HepG2 (cell line): Measurements from ENCODE around the gene CEP135. TPM values are rescaled to one million over a fixed set of nuclear protein-coding genes. Genes with fewer than 3 reads are reported as not detected.

Source experiments
- ATAC-seq: fragments of 200-7000 bp; cut with Tn5 transposase; 3 replicates; pipeline ENCODE4 v1.9.1; 2020; ENCODE audit warnings: mild to moderate bottlenecking, moderate library complexity
- BruUV-seq: library from RNA; stranded (reverse); fragments of 400-500 nt; replicated peaks from 2 replicates; lab custom pipeline; 2021; lab: Mats Ljungman, UMichigan
- CTCF ChIA-PET: fragments of 300-600 bp; formaldehyde crosslinking; extraction: SDS; loops from one replicate; lab custom pipeline; 2021; ENCODE audit warnings: low total read pairs, inconsistent platforms, low intra/inter-chr PET ratio; lab: Yijun Ruan, JAX
- POLR2A ChIA-PET: fragments of 350-600 bp; sonication (Branson Sonifier 250); formaldehyde crosslinking; loops from one replicate; lab custom pipeline; 2020; ENCODE audit warnings: antibody characterized with exemption, inconsistent platforms; lab: Yijun Ruan, JAX
- DNase-seq: peaks from one replicate; pipeline ENCODE4 v3.0.0-alpha.2; 2015; ENCODE audit warnings: low spot score
- FAIRE-seq: peaks from 3 replicates; lab custom pipeline; 2011; peaks lifted over from hg19 to GRCh38; lab: Jason Lieb, UNC
- H2AFZ ChIP-seq: one replicate; pipeline ENCODE4 v1.6.1; 2011; ENCODE audit warnings: low read length, inconsistent platforms
- H3K27ac ChIP-seq: fragments of 300-600 bp; 3 replicates; pipeline ENCODE4 v1.8.0; 2011; ENCODE audit warnings: mixed run types, mild to moderate bottlenecking, mixed read lengths, low read length, inconsistent platforms; ENCODE audit not compliant: insufficient read depth; ENCODE audit errors: extremely low read length
- H3K27me3 ChIP-seq, 2 experiments: fragments of 200-600 bp in 1 of 2; 2 replicates in 1 of 2; 3 replicates in 1 of 2; pipeline versions ENCODE4 v1.6.0 to v1.8.0; 2011; ENCODE audit warnings: low read length in 2 of 2, mild to moderate bottlenecking in 2 of 2, moderate library complexity in 2 of 2, inconsistent platforms in 1 of 2; ENCODE audit not compliant: insufficient read depth in 2 of 2, control insufficient read depth in 1 of 2
- H3K36me3 ChIP-seq, 2 experiments: fragments of 200-600 bp in 1 of 2; replicated peaks in 1 of 2; 2 replicates in 1 of 2; 3 replicates in 1 of 2; pipeline versions ENCODE4 v1.5.1 to v1.8.0; 2011; ENCODE audit warnings: low read length in 2 of 2, inconsistent platforms in 1 of 2; ENCODE audit not compliant: insufficient read depth in 2 of 2, control insufficient read depth in 1 of 2
- H3K4me1 ChIP-seq: 2 replicates; pipeline ENCODE4 v1.5.1; 2012; ENCODE audit warnings: low read length, inconsistent platforms; ENCODE audit not compliant: insufficient read depth
- H3K4me2 ChIP-seq: 2 replicates; pipeline ENCODE4 v1.6.0; 2011; ENCODE audit warnings: low read depth, low read length, inconsistent platforms
- H3K4me3 ChIP-seq, 3 experiments: fragments of 200-600 bp in 1 of 3; sonication (generic), shearing (Covaris generic) in 1 of 3; replicated peaks in 1 of 3; 2 replicates each; pipeline ENCODE4 v1.5.1; 2011 to 2016; ENCODE audit warnings: low read length in 3 of 3, inconsistent platforms in 2 of 3, low read depth in 2 of 3, mild to moderate bottlenecking in 2 of 3, control low read depth in 1 of 3, mixed read lengths in 1 of 3; ENCODE audit not compliant: insufficient read depth in 1 of 3
- H3K79me2 ChIP-seq: one replicate; pipeline ENCODE4 v1.6.1; 2011; ENCODE audit warnings: low read length, inconsistent platforms; ENCODE audit not compliant: insufficient read depth
- H3K9ac ChIP-seq: 2 replicates; pipeline ENCODE4 v1.6.0; 2011; ENCODE audit warnings: mild to moderate bottlenecking, low read depth, low read length, inconsistent platforms; ENCODE audit not compliant: insufficient read depth
- H3K9me3 ChIP-seq: 2 replicates; pipeline ENCODE4 v1.5.1; 2012; ENCODE audit warnings: mild to moderate bottlenecking, low read length
- H4K20me1 ChIP-seq: 2 replicates; pipeline ENCODE4 v1.6.0; 2011; ENCODE audit warnings: inconsistent platforms, mild to moderate bottlenecking, low read length, moderate library complexity; ENCODE audit not compliant: insufficient read depth
- EHMT2 ChIP-seq: fragments of 200-600 bp; sonication (generic); IDR thresholded peaks from 2 replicates; pipeline ENCODE4 v1.7.0; 2017; ENCODE audit warnings: antibody characterized with exemption, low read depth, low read length, borderline replicate concordance
- FOXA1 ChIP-seq, 2 experiments: fragments of 450-650 bp in 1 of 2; sonication (generic) in 1 of 2; formaldehyde crosslinking in 1 of 2; IDR thresholded peaks; 2 replicates each; pipeline versions ENCODE4 v1.4.0 to v1.6.1; 2016 to 2020; ENCODE audit warnings: missing genetic modification reagents in 1 of 2
- GPN1 ChIP-seq: sonication (generic); formaldehyde crosslinking; IDR thresholded peaks from 2 replicates; pipeline ENCODE4 v1.5.1; 2020; ENCODE audit warnings: missing genetic modification reagents, borderline replicate concordance
- KDM6A ChIP-seq: IDR thresholded peaks from 2 replicates; pipeline ENCODE4 v1.6.1; 2016; ENCODE audit warnings: low read depth
- NAIF1 ChIP-seq: sonication (generic); formaldehyde crosslinking; IDR thresholded peaks from 2 replicates; pipeline ENCODE4 v1.5.0; 2020; ENCODE audit warnings: mild to moderate bottlenecking, missing genetic modification reagents, borderline replicate concordance
- NFATC3 ChIP-seq: sonication (generic); formaldehyde crosslinking; IDR thresholded peaks from 2 replicates; pipeline ENCODE4 v1.5.1; 2020; ENCODE audit warnings: mild to moderate bottlenecking, missing genetic modification reagents
- NONO ChIP-seq, 2 experiments: fragments of 450-650 bp in 1 of 2; sonication (generic) in 1 of 2; formaldehyde crosslinking in 1 of 2; IDR thresholded peaks in 1 of 2; conservative IDR thresholded peaks in 1 of 2; 2 replicates each; pipeline versions ENCODE4 v1.6.1 to v1.8.0; 2017 to 2022; ENCODE audit warnings: mild to moderate bottlenecking in 1 of 2, missing genetic modification reagents in 1 of 2, moderate library complexity in 1 of 2
- SOX5 ChIP-seq: IDR thresholded peaks from 2 replicates; pipeline ENCODE4 v1.6.1; 2016; ENCODE audit warnings: borderline replicate concordance
- TMF1 ChIP-seq: sonication (generic); formaldehyde crosslinking; IDR thresholded peaks from 2 replicates; pipeline ENCODE4 v1.8.1; 2022; ENCODE audit warnings: low read depth, missing genetic modification reagents
- XBP1 ChIP-seq: sonication (generic); formaldehyde crosslinking; IDR thresholded peaks from 2 replicates; pipeline ENCODE4 v1.5.0; 2020; ENCODE audit warnings: missing genetic modification reagents
- ZNF3 ChIP-seq: IDR thresholded peaks from 2 replicates; pipeline ENCODE4 v1.7.0; 2017; ENCODE audit warnings: inconsistent platforms
- ZNF775 ChIP-seq: sonication (generic); formaldehyde crosslinking; IDR thresholded peaks from 2 replicates; pipeline ENCODE4 v1.4.0; 2020; ENCODE audit warnings: missing genetic modification reagents, mild to moderate bottlenecking, moderate library complexity, borderline replicate concordance
- ZNF879 ChIP-seq: sonication (generic); formaldehyde crosslinking; IDR thresholded peaks from 2 replicates; pipeline ENCODE4 v1.8.1; 2023; ENCODE audit warnings: missing genetic modification reagents
- WGBS: methylation state at CpG from one replicate; pipeline ENCODE4 v1.1.6; 2017; ENCODE audit warnings: low lambda C conversion rate; 5-methylcytosine and 5-hydroxymethylcytosine counted together
- in situ Hi-C: cut with HindIII; loops from 2 replicates; pipeline ENCODE4 v1.10.0; 2017; ENCODE audit warnings: low pct_unique_long_range_greater_than_20kb; ENCODE audit not compliant: extremely low pct_ligation_motif_present
- intact Hi-C: fragments of 100-400 bp; cut with micrococcal nuclease; formaldehyde crosslinking; loops from one replicate; pipeline ENCODE4 v1.10.0; 2022; ENCODE audit not compliant: unreplicated experiment
- polyA plus RNA-seq, 8 experiments: library from polyadenylated mRNA; depleted of rRNA in 3 of 8; stranded (reverse) in 7 of 8; unstranded in 1 of 8; fragments of >200 nt; fragmentation: Illumina TruSeq in 4 of 8; extraction: Trizol in 4 of 8; gene quantifications; 2 replicates each; pipeline versions ENCODE4 v1.2.1 to v1.2.3, GENCODE V29; 2011 to 2016; ENCODE audit warnings: low read depth in 4 of 8, missing spikeins in 1 of 8, mixed read lengths in 1 of 8; ENCODE audit not compliant: insufficient read depth in 1 of 8
- total RNA-seq, 5 experiments: library from RNA; depleted of rRNA; stranded (reverse); fragments of >200 nt; fragmentation: Illumina TruSeq; extraction: Trizol; gene quantifications; 2 replicates each; pipeline ENCODE4 v1.2.3, GENCODE V29; 2016; ENCODE audit warnings: low read depth in 1 of 5
- TF ChIP-seq, protein P1 (sequence below): sonication (generic); formaldehyde crosslinking; IDR thresholded peaks from 2 replicates; pipeline ENCODE4 v1.9.0; 2021; ENCODE audit warnings: mild to moderate bottlenecking, missing genetic modification reagents
- TF ChIP-seq, protein P2 (sequence below): IDR thresholded peaks from 2 replicates; pipeline ENCODE4 v1.6.1; 2016; ENCODE audit warnings: missing compliant biosample characterization, missing genetic modification reagents, borderline replicate concordance

CEP135 gene
- total and polyA plus RNA-seq, 2 of the 13 experiments (the other 11 are each of a cell fraction or from before 2014, with no cell fraction given), result 1.7 to 8.8 TPM

DNA sequence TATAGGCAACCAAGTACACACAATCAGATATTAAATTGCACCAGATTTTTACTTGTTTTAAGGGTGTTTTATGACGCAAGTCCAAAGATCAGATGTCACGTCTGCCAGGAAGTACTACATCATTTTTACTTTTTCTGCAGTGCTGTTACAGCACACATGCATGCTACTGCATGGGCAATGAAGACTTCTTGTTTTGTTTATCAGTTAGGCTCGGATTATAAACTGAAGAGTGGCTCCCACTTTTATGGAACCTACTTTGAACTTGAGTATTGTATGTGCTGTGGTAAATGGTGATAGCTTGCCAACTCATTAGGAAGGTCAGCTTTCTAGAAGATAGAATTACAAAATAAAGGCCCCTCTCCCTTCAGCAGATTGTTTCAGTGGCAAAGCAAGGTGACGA is 131.6 kb downstream of the CEP135 start:
- WGBS, result 88% methylated on average over 4 of the region's 4 CpGs
- H3K27ac ChIP-seq, result no peak overlapping the region
- no peaks in the 10 kb centered on the region for H3K27me3 ChIP-seq
- H3K4me2 ChIP-seq, result no peak overlapping the region
- no peaks in the 10 kb centered on the region for H3K79me2 ChIP-seq
- no peak overlapping the region for H2AFZ ChIP-seq
- no peaks in the 10 kb centered on the region for H3K9me3 ChIP-seq
- in situ Hi-C loops, result no loop called here
- no TSS peak for BruUV-seq
- H3K36me3 ChIP-seq, result no peaks in the 10 kb centered on the region
- CTCF ChIA-PET, result no interaction called here
- H3K4me3 ChIP-seq, result no peak overlapping the region
- no peaks in the 10 kb centered on the region for H3K4me1 ChIP-seq
- H4K20me1 ChIP-seq, result no peaks in the 10 kb centered on the region
- ATAC-seq (no peak), DNase-seq (no peak), FAIRE-seq (no peak)
- no peak overlapping the region for H3K9ac ChIP-seq
- intact Hi-C loops, result no loop called here
- POLR2A ChIA-PET, result no interaction called here
- TF ChIP-seq ZNF879 (CRISPR knock-in tag) (no peak), GPN1 (CRISPR knock-in tag) (no peak), KDM6A (no peak), FOXA1 (IDR thresholded peaks at IDR 0.05) (no peak), FOXA1 (CRISPR knock-in tag; IDR thresholded peaks at IDR 0.05) (no peak), NAIF1 (CRISPR knock-in tag) (no peak), TMF1 (CRISPR knock-in tag) (no peak), EHMT2 (no peak), ZNF775 (CRISPR knock-in tag) (no peak), NFATC3 (CRISPR knock-in tag) (no peak), NONO (IDR thresholded peaks at IDR 0.05) (no peak), NONO (CRISPR knock-in tag; conservative IDR thresholded peaks at IDR 0.05) (no peak), ZNF3 (CRISPR knock-in tag) (no peak), XBP1 (CRISPR knock-in tag) (no peak), SOX5 (CRISPR knock-in tag) (no peak)
- TF ChIP-seq, protein P1, sequence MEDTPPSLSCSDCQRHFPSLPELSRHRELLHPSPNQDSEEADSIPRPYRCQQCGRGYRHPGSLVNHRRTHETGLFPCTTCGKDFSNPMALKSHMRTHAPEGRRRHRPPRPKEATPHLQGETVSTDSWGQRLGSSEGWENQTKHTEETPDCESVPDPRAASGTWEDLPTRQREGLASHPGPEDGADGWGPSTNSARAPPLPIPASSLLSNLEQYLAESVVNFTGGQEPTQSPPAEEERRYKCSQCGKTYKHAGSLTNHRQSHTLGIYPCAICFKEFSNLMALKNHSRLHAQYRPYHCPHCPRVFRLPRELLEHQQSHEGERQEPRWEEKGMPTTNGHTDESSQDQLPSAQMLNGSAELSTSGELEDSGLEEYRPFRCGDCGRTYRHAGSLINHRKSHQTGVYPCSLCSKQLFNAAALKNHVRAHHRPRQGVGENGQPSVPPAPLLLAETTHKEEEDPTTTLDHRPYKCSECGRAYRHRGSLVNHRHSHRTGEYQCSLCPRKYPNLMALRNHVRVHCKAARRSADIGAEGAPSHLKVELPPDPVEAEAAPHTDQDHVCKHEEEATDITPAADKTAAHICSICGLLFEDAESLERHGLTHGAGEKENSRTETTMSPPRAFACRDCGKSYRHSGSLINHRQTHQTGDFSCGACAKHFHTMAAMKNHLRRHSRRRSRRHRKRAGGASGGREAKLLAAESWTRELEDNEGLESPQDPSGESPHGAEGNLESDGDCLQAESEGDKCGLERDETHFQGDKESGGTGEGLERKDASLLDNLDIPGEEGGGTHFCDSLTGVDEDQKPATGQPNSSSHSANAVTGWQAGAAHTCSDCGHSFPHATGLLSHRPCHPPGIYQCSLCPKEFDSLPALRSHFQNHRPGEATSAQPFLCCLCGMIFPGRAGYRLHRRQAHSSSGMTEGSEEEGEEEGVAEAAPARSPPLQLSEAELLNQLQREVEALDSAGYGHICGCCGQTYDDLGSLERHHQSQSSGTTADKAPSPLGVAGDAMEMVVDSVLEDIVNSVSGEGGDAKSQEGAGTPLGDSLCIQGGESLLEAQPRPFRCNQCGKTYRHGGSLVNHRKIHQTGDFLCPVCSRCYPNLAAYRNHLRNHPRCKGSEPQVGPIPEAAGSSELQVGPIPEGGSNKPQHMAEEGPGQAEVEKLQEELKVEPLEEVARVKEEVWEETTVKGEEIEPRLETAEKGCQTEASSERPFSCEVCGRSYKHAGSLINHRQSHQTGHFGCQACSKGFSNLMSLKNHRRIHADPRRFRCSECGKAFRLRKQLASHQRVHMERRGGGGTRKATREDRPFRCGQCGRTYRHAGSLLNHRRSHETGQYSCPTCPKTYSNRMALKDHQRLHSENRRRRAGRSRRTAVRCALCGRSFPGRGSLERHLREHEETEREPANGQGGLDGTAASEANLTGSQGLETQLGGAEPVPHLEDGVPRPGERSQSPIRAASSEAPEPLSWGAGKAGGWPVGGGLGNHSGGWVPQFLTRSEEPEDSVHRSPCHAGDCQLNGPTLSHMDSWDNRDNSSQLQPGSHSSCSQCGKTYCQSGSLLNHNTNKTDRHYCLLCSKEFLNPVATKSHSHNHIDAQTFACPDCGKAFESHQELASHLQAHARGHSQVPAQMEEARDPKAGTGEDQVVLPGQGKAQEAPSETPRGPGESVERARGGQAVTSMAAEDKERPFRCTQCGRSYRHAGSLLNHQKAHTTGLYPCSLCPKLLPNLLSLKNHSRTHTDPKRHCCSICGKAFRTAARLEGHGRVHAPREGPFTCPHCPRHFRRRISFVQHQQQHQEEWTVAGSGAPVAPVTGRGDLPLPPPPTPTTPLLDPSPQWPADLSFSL (CRISPR knock-in tag), result no peak
- TF ChIP-seq, protein P2, sequence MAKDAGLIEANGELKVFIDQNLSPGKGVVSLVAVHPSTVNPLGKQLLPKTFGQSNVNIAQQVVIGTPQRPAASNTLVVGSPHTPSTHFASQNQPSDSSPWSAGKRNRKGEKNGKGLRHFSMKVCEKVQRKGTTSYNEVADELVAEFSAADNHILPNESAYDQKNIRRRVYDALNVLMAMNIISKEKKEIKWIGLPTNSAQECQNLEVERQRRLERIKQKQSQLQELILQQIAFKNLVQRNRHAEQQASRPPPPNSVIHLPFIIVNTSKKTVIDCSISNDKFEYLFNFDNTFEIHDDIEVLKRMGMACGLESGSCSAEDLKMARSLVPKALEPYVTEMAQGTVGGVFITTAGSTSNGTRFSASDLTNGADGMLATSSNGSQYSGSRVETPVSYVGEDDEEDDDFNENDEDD, result no peak
